BE2C (cell line): ENCODE results near the gene CBLC. TPM values are rescaled to one million over a fixed set of nuclear protein-coding genes. Genes with fewer than 3 reads are reported as not detected.

Source experiments
- DNase-seq: peaks from one replicate; pipeline ENCODE4 v3.0.0-alpha.2; 2020
- H3K27me3 ChIP-seq: fragments of 250-450 bp; sonication (Bioruptor Pico); 2 replicates; pipeline ENCODE4 v1.5.1; 2020; ENCODE audit warnings: mild to moderate bottlenecking
- H3K36me3 ChIP-seq: fragments of 250-450 bp; sonication (Bioruptor Pico); 2 replicates; pipeline ENCODE4 v1.5.1; 2020; ENCODE audit warnings: mild to moderate bottlenecking
- H3K4me1 ChIP-seq: fragments of 250-450 bp; sonication (Bioruptor Pico); 2 replicates; pipeline ENCODE4 v1.5.1; 2020
- H3K4me3 ChIP-seq: 2 replicates; pipeline ENCODE4 v1.5.1; 2011; ENCODE audit warnings: low read depth, low read length
- H3K9me3 ChIP-seq: fragments of 250-450 bp; sonication (Bioruptor Pico); 2 replicates; pipeline ENCODE4 v1.5.1; 2020
- CTCF ChIP-seq: IDR thresholded peaks from 2 replicates; pipeline ENCODE4 v1.5.1; 2012; ENCODE audit warnings: mild to moderate bottlenecking, low read depth, low read length
- polyA plus RNA-seq: library from polyadenylated mRNA; unstranded; fragments of >200 nt; gene quantifications from one replicate; pipeline ENCODE4 v1.2.1, GENCODE V29; 2012; ENCODE audit warnings: low read depth, missing spikeins; ENCODE audit not compliant: insufficient read length, insufficient read depth

Gene CBLC
- polyA plus RNA-seq: not detected

GRCh38 chr19:44777715-44778347, at the start of gene CBLC:
CBLC (plus strand) TSS chr19:44777890; CDS start chr19:44777932, 42 bp downstream.
- Histone ChIP-seq H3K27me3 (no peaks in the 10 kb centered on the region), H3K4me1 (no peaks in the 10 kb centered on the region), H3K4me3 (no peak within 1 kb of the TSS), H3K36me3 (no peaks in the 10 kb centered on the region), H3K9me3 (no peaks in the 10 kb centered on the region)
- no peak for TF ChIP-seq CTCF
- DNase-seq: peak; percentile 19

- DNase-seq: no peak
- Histone ChIP-seq H3K9me3 (no peaks in the 10 kb centered on the region), H3K27me3 (no peaks in the 10 kb centered on the region), H3K36me3 (no peaks in the 10 kb centered on the region), H3K4me1 (no peaks in the 10 kb centered on the region), H3K4me3 (no peak overlapping the region)
- TF ChIP-seq CTCF: no peak
Observed at GRCh38 chr19:44728178-44728577, 49.5 kb upstream of the CBLC start.

GRCh38 chr19:44729516-44730033, 48.1 kb upstream of the CBLC start:
- no peaks in the 10 kb centered on the region for H3K27me3 ChIP-seq
- no peaks in the 10 kb centered on the region for H3K9me3 ChIP-seq
- no peak for TF ChIP-seq CTCF
- no peak for DNase-seq
- H3K36me3 ChIP-seq: no peaks in the 10 kb centered on the region
- H3K4me3 ChIP-seq: no peak overlapping the region
- H3K4me1 ChIP-seq: no peaks in the 10 kb centered on the region

GRCh38 chr19:44731081-44731480, 46.6 kb upstream of the CBLC start:
- H3K27me3 ChIP-seq: no peaks in the 10 kb centered on the region
- H3K9me3 ChIP-seq: no peaks in the 10 kb centered on the region
- H3K4me1 ChIP-seq: no peaks in the 10 kb centered on the region
- H3K4me3 ChIP-seq: no peak overlapping the region
- DNase-seq: no peak
- no peak for TF ChIP-seq CTCF
- no peaks in the 10 kb centered on the region for H3K36me3 ChIP-seq

GRCh38 chr19:44731622-44732021, 46.1 kb upstream of the CBLC start:
- no peak for TF ChIP-seq CTCF
- no peak for DNase-seq
- Histone ChIP-seq H3K4me1 (no peaks in the 10 kb centered on the region), H3K27me3 (no peaks in the 10 kb centered on the region), H3K9me3 (no peaks in the 10 kb centered on the region), H3K36me3 (no peaks in the 10 kb centered on the region), H3K4me3 (no peak overlapping the region)

- no peak for TF ChIP-seq CTCF
- H3K9me3 ChIP-seq: no peaks in the 10 kb centered on the region
- no peaks in the 10 kb centered on the region for H3K27me3 ChIP-seq
Observed at GRCh38 chr19:44732235-44733014, 45.3 kb upstream of the CBLC start.

More at GRCh38 chr19:44732235-44733014, 45.3 kb upstream of the CBLC start:
- DNase-seq: no peak
- Histone ChIP-seq H3K36me3 (no peaks in the 10 kb centered on the region), H3K4me3 (no peak overlapping the region), H3K4me1 (no peaks in the 10 kb centered on the region)
